GM04503 (cell line): ENCODE measurements around the gene KRT26.
"Not testable (repeated sequence)": the region's sequence is repeated elsewhere in the genome, so short reads cannot be mapped to it uniquely, and the experiment has no call there.

ENCODE experiments used
- DNase-seq: peaks from one replicate; pipeline ENCODE4 v3.0.0-alpha.2; 2012; ENCODE audit warnings: low read depth

Gene KRT26

DNA sequence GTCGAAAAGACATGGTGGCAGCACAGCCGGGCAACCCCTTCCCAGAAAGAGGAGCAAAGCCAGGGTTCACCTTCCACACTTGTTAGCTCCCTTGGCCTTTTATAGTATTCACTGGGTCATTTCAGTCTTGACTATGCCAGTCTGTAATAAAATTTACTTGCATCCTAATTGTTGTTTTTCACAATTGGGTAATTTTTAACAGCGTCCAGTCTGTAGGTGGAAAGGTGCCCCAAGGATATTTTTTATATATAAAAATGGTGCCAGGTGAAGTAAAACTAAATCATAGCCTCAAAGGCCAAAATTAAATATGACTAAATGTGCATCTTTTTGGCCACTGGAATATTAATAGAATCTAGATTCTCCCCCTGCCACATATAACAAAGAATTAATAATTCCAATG is at the start of gene KRT26:
KRT26 (minus strand) TSS at position 101 of the 400 bp plus-strand sequence; CDS start at position 13, 88 bp downstream.
- no peak for DNase-seq

GRCh38 chr17:40821536-40821935 is 49.5 kb upstream of the KRT26 start:
- no peak for DNase-seq

- no peak for DNase-seq
These were observed 48.3 kb upstream of the KRT26 start for GRCh38 chr17:40820228-40820838.

DNA sequence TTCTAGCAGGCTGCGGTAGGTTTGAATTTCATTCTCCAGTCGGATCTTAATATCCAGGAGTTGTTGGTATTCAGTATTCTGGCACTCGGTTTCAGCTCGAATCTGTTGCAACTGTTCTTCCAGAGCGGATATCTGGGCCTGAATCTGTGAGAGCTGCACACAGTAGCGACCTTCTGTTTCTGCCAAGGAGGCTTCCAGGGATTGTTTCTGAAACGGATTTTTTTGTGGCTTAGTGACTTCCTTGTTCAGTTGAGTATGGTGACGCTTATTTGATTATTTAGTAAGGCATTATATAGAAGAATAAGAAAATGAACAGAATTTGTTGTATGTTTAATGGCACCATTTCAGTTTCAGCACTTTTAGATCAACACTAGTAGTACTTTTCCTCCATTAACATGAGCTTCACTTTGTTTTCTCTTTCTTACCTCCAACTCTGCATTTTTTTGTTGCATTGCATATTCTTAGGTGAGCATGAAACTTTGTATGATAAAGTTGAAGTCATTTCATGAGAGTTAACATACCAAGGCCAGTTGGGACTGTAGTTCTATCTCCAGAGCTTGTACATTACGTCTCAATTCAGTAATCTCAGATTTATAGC is 47.6 kb upstream of the KRT26 start:
- DNase-seq, result no peak

- no peak for DNase-seq
These were observed 46.9 kb upstream of the KRT26 start for GRCh38 chr17:40818733-40819527.

GRCh38 chr17:40818343-40818732 is 46.3 kb upstream of the KRT26 start:
- DNase-seq, result no peak

GRCh38 chr17:40817103-40817682 is 45.2 kb upstream of the KRT26 start:
- DNase-seq, result no peak

- DNase-seq, result no peak
These were observed 44.6 kb upstream of the KRT26 start for GRCh38 chr17:40816569-40816968.

- no peak for DNase-seq
These were observed 43.4 kb upstream of the KRT26 start for GRCh38 chr17:40815381-40815780.

DNA sequence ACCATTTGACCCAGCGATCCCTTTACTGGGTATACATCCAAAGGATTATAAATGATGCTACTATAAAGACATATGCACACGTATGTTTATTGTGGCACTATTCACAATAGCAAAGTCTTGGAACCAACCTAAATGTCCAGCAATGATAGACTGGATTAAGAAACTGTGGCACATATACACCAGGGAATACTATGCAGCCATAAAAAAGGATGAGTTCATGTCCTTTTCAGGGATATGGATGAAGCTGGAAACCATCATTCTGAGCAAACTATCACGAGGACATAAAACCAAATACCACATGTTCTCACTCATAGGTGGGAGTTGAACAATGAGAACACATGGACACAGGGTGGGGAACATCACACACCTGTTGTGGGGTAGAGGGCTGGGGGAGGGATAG is 42.7 kb upstream of the KRT26 start:
- DNase-seq, result not testable (repeated sequence)

GRCh38 chr17:40813804-40814203 is 41.8 kb upstream of the KRT26 start:
- DNase-seq, result no peak

DNA sequence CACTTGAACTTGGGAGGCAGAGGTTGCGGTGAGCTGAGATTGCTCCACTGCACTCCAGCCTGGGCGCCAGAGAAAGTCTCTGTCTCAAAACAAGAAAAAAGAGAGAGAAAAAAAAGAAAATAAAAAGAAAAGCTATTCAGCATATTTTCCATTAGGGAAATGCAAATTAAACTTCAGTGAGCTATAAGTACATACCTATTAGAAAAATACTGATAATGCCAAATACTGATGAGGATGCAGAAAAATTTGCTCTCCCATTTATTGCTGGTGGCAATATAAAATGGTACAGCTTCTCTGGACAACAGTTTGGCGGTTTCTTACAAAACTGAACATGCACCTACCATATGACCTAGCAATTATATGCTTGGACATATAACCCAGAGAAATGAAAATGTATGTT is 40.6 kb upstream of the KRT26 start:
- no peak for DNase-seq

DNA sequence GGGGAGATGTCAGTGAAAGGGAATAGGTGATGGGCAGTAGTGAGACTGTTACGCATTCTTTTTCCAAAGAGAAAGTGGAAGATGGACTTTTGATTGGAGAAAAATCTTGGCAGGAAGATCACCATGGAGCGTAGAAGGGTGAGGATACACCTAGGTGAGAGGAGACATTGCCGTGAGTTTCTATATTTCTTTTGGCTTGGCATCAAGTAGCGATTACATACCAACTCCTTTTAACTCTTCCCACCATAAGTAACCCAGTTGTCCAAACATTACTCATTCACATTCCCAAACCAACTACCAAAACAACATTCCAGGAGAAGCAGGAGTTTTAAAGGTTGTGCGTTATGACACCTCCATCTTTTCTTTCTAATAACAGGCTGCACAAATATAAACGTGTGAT is 38.5 kb upstream of the KRT26 start:
- DNase-seq, result no peak

- DNase-seq, result no peak
These were observed 37.9 kb upstream of the KRT26 start for GRCh38 chr17:40809721-40810421.

- DNase-seq, result no peak
These were observed 34.1 kb upstream of the KRT26 start for GRCh38 chr17:40806131-40806530.

GRCh38 chr17:40803617-40804082 is 31.6 kb upstream of the KRT26 start:
- DNase-seq, result no peak

DNA sequence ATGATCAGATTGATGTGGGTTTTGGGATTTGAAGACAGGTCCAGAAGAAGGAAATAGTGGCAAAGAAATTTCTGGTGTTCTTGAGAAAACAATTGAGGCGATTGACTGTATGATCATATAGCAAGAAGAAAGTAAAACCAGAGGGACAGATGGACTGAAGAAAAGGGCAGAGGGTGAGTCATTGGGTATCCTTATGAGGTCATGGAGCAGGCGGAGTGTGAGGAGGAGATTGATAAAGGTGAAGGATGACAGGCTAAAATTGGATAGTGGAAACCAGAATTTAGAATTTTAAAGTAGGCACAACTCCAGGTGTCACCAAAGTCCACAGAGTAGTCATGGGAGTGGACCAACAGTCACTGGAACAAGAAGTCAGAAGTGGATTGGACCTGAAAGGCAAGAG is 29.2 kb upstream of the KRT26 start:
- no peak for DNase-seq

- DNase-seq, result no peak
These were observed 28.4 kb upstream of the KRT26 start for GRCh38 chr17:40800381-40800780.

- DNase-seq, result no peak
These were observed 27.9 kb upstream of the KRT26 start, which contains the start of gene KRT28 for GRCh38 chr17:40799859-40800258. TSS of gene KRT28 (minus strand) at chr17:40799959. CDS start at chr17:40799893, 66 bp downstream.

DNA sequence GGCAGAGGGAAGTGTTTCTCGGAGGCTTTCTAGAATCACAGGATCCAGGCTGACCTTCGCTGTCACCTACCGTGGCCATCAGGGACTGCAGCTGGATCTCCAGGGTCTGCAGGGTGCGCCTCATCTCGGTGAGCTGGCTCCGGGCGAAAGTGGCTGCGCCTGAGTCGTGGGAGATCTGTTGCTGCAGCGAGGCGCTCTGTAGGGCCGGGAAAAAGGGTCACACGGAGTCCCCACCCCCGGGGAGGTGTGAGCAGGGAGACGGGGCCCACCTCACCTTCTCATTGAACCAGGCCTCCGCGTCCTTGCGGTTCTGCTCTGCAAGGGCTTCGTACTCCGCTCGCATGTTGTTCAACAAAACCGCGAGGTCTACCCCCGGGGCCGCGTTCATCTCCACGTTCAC is 24.8 kb upstream of the KRT26 start:
- DNase-seq, result no peak

- DNase-seq, result no peak
These were observed 23.1 kb upstream of the KRT26 start for GRCh38 chr17:40795019-40795667.

- no peak for DNase-seq
These were observed 22.5 kb upstream of the KRT26 start for GRCh38 chr17:40794466-40794865.
